GM21423 (cell line): ENCODE measurements around the gene MXD1.
"Not testable (repeated sequence)": the region's sequence is repeated elsewhere in the genome, so short reads cannot be mapped to it uniquely, and the experiment has no call there.

Experiments
- ATAC-seq: cut with Tn5 transposase; IDR thresholded peaks from one replicate; pipeline ENCODE4 v1.9.1; 2021; ENCODE audit warnings: mild to moderate bottlenecking, moderate library complexity; ENCODE audit not compliant: unreplicated experiment

Gene MXD1, protein sequence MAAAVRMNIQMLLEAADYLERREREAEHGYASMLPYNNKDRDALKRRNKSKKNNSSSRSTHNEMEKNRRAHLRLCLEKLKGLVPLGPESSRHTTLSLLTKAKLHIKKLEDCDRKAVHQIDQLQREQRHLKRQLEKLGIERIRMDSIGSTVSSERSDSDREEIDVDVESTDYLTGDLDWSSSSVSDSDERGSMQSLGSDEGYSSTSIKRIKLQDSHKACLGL

DNA sequence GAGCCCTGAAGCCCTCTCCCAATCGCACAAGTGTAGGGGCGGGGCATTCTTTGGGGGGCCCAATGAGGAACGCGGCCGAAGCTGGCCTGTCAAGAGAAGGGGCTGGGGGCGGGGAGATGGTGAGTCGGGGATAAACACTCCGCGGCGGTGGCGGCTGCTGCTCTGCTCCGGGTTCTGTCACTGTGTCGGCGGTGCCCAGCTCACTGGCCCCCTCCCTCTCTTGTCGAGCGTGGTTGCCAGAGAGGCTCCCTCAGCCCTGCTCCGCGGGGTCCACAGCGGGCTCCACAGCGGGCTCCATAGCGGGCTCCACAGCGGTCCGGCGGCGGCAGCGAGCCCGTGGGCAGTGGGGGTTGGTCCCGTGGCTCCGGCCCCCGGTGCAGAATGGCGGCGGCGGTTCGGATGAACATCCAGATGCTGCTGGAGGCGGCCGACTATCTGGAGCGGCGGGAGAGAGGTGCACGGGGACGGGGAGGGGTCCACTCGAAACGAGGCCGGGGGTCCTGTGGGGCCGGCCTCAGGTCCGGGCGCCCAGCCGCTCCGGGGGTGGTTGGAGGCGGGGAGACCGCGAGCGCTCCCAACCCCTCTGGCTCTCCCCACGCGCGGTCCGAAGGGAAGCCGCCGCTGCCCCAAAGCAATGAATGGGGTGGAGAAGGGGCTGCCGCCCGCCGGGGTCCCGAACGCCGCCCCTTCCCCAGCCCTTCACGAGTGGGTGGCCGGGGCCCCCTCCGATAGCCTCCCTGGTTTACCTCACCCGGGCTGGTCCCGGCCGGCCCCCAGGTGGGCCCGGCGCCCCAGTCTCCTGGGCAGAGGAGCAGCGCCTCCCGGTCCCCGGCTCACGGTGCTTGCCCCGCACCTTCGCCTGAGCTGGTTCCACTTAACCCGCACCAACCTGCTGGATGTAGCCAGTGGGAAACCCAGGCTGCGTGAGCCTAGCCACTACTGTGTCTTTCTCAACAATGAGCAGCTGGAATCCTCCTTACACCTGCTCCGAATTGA lies at the start of gene MXD1:
MXD1 (plus strand) TSS at position 160 of the 996 bp plus-strand sequence; CDS start at position 382, 222 bp downstream.
- no peak for ATAC-seq

DNA sequence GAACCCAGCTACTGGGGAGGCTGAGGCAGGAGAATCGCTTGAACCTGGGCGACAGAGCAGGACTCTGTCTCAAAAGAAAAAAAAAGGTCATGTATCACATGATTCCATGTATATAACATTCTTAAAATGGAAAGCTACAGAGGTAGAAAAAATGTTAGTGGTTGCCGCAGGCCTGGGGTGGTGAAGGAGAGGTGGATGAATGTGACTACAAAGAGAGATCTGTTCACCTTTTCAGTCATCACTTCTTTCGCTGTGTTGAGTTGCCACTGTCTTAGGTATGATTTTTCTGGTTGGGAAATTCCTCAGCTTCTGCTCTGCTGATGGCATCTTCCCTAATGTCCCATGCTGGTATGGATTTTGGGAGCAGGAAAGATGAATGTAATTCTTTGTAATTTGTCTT lies 26.5 kb upstream of the MXD1 start:
- ATAC-seq: no peak

DNA sequence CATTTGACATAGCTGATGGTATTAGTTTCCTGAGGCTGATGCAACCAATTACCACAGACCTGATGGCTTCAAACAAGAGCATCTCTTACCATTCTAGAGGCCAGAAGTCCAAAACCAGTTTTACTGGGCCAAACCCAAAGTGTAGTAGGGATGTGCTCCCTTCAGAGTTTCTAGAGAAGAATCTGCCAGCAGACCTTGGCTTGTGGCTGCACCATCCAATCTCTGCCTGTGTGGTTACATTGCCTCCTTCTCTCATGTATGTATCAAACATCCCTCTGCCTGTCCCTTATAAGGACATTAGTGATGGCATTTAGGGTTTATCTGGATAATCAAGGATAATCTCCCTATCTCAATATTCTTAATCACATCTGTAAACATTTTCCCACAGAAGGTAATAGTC lies 25.6 kb upstream of the MXD1 start:
- no peak for ATAC-seq

DNA sequence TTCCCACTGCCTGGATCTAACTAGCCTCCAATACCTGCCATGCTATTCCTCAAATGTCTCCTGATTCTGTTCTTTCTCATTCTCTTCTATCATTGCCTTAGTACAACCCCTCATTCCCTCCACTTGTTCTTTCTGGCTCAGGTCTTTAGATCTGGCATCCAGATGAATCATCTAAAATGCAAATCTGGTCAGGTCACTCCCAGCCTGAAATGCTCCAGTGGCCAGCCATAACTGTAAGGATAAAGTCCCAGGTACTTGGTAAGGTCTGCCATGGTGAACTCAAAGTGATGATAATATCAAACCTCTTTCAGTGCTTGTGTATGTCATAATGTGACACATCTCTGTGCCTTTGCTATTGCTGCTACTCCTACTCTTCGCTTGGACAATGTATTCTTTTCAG lies 24.0 kb upstream of the MXD1 start:
- no peak for ATAC-seq

DNA sequence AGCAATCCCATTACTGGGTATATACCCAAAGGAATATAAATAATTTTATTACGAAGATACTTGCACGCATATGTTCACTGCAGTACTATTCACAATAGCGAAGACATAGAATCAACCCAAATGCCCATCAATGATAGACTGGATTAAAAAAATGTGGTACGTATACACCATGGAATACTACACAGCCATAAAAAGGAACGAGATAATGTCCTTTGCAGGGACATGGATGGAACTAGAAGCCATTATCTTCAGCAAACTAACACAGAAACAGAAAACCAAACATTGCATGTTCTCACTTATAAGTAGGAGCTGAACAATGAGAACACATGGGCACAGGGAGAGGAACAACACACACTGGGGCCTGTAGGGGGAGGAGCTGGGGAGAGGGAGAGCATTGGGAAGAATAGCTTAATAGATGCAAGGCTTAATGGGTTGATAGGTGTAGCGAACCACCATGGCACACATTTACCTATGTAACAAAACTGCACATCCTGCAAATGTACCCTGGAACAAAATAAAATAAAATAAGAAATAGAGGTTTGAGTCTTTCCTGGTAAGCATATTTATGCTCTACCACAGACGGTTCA lies 22.0 kb upstream of the MXD1 start:
- ATAC-seq: not testable (repeated sequence)

DNA sequence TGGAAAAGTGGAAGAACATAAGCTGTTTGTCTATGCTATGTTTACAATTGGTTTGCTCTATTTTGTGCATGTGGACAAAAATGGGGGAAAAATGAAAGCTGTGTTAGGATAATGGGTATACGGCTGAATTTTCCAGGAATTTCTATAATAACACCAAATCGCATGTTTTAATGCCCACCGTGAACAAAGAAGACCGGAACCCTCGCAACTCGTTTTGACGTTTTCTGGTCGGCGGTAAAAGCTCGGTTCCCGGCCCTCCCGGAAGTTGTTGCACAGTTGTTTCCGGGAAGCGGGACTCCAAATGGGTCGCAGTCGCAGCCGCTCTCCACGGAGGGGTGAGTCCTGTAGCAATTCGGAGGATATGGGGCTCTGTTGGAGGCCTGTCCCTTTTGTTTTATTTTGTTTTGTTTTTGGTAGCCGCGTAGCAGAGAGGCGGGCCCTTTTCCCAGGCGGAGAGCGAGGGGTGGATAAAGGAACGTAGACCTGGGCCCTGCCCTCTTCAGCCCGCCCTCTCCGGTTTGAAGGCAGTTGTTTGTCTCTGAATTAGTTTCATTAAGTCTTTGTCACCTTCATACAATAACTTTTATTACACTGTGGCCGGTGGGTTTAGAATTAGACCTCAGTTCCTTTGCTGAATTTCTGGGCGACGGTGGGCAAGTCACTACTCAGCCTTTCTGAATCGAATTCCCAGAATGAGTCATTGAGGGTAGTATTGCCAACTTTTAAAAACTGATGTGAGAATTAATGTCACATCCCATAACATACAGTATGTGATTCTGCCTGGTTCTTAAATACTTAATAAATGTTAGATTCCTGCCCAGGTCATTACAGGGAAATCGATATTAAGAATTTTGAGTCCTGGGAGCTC lies 21.0 kb upstream of the MXD1 start, which contains the start of gene SNRNP27:
SNRNP27 (plus strand) TSS at position 273 of the 868 bp plus-strand sequence; CDS start at position 302, 29 bp downstream.
- peak; percentile 82 for ATAC-seq

DNA sequence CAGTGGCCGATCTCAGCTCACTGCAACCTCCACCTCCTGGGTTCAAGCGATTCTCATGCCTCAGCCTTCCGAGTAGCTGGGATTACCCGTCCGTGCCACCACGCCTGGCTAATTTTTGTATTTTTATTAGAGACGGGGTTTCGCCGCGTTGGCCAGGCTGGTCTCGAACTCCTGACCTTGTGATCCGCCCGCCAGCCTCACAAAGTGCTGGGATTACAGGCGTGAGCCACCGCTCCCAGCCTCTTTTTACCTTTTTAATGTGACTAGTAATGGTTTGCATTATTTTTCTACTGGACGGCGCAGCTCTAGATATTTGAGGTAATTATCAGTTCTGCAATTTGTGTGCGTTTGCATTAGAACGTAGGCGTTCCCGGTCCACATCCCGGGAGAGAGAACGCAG lies 20.2 kb upstream of the MXD1 start:
- ATAC-seq: not testable (repeated sequence)

DNA sequence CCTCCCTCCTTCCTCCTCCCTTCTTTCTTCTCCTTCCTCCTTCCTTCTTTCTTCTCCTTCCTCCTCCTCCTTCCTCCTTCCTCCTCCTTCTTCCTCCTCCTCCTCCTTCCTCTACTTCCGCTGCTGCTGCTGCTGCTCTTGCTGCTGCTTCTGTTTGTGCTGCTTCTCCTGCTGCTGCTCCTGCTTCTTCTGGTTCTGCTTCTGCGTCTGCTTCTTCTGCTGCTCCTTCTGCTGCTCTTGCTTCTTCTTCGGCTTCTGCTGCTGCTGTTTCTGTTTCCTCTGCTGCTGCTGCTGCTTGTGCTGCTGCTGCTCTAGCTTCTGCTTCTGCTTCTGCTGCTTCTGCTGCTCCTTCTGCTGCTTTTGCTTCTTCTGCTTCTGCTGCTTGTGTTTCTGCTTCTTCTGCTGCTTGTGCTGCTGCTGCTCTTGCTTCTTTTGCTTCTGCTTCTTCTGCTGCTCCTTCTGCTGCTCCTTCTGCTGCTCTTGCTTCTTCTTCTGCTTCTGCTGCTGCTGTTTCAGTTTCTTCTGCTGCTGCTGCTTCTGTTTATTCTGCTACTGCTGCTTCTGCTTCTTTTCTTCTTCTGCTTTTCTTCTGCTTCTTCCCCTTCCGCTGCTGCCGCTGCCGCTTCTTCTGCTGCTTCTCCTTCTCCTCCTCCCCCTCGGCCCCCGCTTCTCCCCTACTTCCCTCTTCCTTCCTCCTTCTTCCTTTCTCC lies 12.5 kb upstream of the MXD1 start:
- no peak for ATAC-seq

DNA sequence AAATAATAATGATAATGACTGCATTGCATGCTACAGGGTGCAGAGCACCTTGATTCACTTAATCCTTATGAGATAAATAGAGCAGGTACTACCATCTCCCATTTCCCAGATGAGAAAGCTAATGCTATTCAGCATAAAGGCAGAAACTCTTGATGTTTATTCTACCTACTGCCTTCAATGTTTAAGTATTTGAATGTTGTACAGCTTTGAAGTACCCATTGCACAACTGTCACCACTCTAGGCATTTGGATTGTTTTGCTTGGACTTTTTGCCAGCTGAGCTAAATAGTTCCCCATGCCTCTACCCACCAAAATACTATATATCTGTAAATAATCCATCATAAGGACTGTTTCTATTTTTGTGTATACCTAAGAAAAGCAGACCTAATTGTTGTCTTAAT lies 7.7 kb upstream of the MXD1 start:
- ATAC-seq: no peak

DNA sequence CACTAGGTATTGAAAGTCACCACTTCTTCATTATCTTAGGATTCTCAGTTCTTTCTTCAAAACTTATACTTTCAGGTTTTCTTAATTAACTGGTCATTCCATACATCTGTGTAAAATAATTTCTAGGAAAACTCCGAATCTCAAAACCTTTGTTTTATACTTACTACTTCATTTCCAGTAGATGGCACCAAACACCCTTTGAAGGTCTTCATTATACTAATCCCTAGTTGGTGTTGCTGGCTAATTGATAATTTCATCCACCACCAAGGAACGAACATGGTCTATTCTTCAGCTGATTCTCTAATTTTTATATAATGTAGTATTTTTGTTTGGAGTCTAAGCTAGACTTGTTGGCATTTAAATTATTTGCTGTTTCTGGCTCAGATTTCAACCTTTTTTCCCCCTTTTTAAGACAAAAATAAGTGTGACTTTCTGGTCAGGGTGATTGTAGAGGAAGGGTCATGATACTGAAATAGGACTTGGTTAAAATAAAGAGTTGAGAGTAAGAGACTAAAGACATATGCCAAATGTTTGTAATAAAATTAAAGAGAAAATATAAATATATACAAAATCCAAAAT lies 2.8 kb upstream of the MXD1 start:
- ATAC-seq: no peak

DNA sequence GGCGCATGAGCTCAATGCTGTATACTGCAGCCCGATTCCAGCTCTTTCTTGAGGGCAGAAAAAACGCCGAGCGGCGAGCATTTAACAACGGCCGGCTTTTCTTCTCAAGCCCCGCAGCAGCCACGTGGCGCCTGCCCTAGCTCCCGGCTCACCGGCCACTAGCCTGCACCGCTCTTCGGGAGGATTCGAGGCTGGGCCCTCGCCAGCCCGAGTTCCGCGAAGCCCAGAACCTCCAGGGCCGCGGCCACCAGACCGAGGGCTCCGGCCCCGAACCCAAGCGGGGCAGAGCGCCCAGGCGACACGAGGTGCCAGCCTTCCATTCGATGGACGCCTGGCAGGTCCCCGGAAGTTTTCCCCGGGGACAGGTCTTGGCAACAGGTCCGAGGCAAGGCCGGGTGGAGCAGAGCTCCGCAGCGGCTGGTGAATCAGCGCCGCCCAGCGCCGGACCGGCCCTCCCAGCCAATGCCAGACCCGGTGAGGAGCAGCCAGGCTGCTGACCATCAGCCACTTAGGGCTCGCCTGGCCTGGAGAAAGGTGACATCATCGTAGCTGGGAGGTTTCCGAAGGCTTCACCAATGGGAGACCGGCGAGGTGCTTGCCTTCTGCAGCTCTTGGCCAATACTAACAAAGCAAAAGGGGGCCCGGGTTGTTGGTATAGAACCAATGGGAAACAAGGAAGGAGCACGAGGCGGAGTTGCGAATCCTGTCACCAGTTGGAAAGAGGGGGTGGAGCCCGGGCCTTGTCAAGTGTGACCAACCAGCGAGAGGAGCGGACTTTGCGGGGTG lies 552 bp upstream of the MXD1 start:
- peak; percentile 87 for ATAC-seq

DNA sequence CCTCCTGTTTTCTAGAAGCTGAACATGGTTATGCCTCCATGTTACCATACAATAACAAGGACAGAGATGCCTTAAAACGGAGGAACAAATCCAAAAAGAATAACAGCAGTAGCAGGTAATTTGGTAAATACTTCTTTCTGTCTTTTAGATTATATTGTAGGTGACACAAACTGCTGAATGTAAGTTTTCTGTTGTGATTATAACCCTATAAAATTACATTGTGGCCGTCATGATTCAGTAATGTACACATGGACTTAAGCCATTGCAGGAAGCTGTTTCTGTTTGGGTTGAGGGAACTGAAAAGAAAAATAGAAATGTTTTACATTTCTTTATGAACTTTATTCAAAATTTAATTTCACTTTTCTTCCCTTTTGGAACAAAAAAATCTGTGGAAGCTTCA lies 1.2 kb downstream of the MXD1 start:
- ATAC-seq: no peak

DNA sequence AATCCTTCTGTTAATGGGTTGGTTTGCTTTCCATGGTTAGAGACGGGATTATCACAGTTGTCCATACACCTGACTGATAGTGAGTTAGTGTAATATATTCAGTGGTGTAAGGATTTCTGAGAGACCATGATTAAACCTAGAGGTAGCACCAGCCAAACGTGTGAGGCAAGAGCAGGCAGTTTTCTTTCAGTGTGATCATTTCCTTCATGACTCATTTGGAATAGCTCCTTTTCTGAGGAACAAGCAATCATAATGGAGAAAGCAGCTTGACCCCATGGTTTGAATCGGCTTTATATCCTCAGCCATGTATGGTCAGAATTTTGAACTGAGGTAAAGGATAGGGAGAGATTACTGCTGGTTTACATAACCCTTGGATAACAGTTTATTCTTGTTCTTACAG lies 2.9 kb downstream of the MXD1 start:
- no peak for ATAC-seq

DNA sequence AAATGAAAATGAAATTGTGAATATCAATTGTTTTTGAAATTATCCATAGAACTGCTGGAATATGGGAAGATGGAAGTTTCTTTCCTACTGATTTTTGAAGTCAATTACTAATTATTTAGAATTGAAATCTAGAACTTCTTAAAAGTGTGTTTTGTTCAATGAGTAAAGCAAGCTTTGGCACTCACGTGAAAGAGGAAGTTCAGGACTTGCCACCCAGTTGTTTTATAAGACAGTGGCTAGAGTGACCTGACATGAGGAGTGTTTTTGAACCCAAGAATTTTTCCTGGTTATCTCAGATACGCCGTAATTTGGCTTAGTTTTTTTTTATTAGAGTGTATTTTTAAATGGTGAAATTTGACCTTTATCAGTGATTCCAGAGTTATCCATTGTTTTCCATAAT lies 3.5 kb downstream of the MXD1 start:
- no peak for ATAC-seq

DNA sequence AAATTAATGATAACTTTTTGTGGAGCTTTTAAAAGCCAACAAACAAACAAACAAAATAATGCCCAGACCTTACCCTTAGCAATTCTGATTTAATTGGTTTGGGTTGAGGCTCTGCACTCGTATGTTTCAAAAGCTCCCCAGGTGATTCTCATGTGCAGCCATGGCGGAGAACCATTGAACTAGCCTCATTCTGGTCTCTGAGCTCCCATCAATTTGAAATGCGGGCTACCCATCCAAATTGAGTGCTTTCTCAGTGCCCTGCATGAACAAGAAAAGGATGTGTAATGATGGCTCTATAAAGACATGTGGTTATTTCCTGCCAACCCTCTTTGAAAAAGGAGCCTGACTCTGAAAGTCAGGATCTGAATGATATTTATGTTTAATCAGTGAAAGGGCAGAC lies 8.2 kb downstream of the MXD1 start:
- no peak for ATAC-seq

DNA sequence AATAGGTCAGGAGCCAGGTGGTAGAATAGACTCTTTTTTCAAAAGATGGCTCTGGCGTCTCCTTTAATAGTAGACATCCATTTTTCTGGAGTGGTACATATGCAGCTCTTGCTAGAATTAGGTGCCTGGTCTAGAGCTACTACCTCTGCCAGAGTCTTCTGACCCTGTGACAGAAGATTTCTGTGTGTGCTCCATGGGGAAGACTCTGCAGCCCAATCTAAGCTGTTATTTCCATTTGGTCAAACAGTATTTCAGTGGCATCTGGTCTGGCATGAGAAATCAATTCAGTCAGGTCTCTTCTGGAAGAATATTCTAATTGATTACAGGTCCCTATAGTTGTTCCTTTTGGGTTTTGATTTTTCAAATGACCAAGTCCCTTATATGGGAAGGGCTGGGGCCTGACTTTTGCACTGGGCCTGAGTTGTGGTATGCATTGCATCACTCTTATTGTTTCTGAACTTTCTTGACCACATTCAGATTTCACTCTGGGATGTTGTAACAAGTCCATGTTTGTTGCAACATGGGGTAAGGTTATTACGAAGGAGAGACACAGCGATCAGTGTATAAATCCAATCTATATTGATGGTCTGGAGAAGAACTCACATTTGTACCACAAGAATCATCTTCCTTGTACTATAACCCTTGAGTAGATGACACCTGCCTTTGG lies 12.1 kb downstream of the MXD1 start:
- no peak for ATAC-seq

DNA sequence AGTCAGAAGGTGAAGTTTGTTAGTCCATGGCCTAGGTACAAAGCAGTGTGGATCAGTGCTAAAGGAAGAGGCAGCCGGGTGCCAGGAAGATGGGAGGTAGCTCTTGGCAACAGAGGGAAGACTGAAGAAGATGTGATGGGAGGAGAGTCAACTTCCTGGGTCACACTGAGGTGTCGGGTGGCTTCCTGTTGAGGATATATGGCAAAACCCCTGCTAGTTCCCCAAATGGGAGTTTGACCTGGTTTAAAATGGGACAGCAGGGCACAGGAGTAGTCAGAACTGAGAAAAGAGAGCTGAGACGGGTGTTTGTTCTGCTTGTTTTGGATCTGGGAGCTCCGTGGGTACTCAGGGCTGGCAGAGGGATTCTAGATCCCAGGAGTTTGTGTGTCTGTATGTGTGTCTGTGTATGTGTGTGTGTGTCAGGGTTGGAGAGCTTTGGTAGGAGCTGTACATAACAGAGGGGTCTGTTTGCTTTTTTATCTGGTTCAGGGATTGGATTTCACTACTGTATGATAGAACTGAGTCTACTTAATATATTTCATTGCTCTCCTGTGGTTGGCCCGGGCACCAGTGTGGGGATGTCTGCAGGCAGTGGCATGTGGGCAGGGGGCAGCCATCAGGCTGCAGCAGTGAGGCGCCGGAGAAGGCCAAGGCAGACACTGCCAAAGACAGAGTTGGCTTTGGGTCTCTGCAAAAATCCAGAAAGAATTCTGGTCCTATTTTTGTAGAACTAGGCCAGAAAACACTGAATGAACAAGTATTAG lies 17.1 kb downstream of the MXD1 start:
- ATAC-seq: no peak

DNA sequence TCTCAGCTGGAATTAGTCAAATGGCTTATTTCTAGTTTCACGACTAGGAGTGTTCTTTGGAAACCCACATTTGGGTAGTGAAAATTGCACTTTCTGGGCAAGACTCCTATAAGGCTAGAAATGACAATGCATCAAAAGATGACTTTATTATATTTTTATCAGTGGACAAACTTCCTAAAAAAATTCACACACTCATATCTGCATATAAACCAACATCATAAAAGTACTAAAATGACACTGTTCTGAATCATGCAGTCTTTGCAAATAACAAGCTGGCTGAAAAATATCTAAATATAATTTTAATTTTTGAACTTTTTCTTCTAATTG lies 17.6 kb downstream of the MXD1 start:
- ATAC-seq: no peak
